Endodermal cell (in vitro differentiated cells): ENCODE data around the gene CLSTN3. TPM values are rescaled to one million over a fixed set of nuclear protein-coding genes. Genes with fewer than 3 reads are reported as not detected.
A peak's percentile ranks its signal among the peaks of the same experiment; 100 is the strongest.

Source experiments
- DNase-seq: peaks from one replicate; pipeline ENCODE4 v3.0.0-alpha.2; 2017
- H3K27ac ChIP-seq: 2 replicates; pipeline ENCODE4 v1.5.1; 2013; ENCODE audit warnings: mild to moderate bottlenecking, low read depth, low read length, moderate library complexity
- H3K27me3 ChIP-seq: 2 replicates; pipeline ENCODE4 v1.6.1; 2013; ENCODE audit warnings: mild to moderate bottlenecking, low read length, moderate library complexity; ENCODE audit not compliant: insufficient read depth, control insufficient read depth, poor library complexity, severe bottlenecking
- H3K36me3 ChIP-seq: 2 replicates; pipeline ENCODE4 v1.7.0; 2013; ENCODE audit warnings: mild to moderate bottlenecking, low read length, moderate library complexity; ENCODE audit not compliant: control insufficient read depth, insufficient read depth
- H3K4me1 ChIP-seq: one replicate; pipeline ENCODE4 v1.7.0; 2013; ENCODE audit warnings: low read length; ENCODE audit not compliant: control insufficient read depth, insufficient read depth
- H3K4me3 ChIP-seq: 2 replicates; pipeline ENCODE4 v1.5.1; 2013; ENCODE audit warnings: mild to moderate bottlenecking, low read length, moderate library complexity
- H3K9ac ChIP-seq: 2 replicates; pipeline ENCODE4 v1.6.1; 2013; ENCODE audit warnings: mild to moderate bottlenecking, low read length, moderate library complexity; ENCODE audit not compliant: poor library complexity, severe bottlenecking; ENCODE audit errors: extremely low read depth
- H3K9me3 ChIP-seq: 2 replicates; pipeline ENCODE4 v1.6.1; 2013; ENCODE audit warnings: mild to moderate bottlenecking, low read length, moderate library complexity; ENCODE audit not compliant: control insufficient read depth
- H3K27ac Mint-ChIP-seq: 2 replicates; pipeline ENCODE4 v1.8.0; 2020; ENCODE audit warnings: mixed read lengths
- H3K27me3 Mint-ChIP-seq: 2 replicates; pipeline ENCODE4 v1.8.0; 2021; ENCODE audit warnings: mild to moderate bottlenecking, mixed read lengths; ENCODE audit not compliant: insufficient read depth
- H3K36me3 Mint-ChIP-seq: 2 replicates; pipeline ENCODE4 v1.8.0; 2020; ENCODE audit warnings: low read depth, mixed read lengths
- H3K4me1 Mint-ChIP-seq: 2 replicates; pipeline ENCODE4 v1.8.0; 2020; ENCODE audit warnings: mixed read lengths
- H3K4me3 Mint-ChIP-seq: 2 replicates; pipeline ENCODE4 v1.8.0; 2020; ENCODE audit warnings: mild to moderate bottlenecking, moderate library complexity, mixed read lengths
- H3K9me3 Mint-ChIP-seq: 2 replicates; pipeline ENCODE4 v1.8.0; 2020; ENCODE audit warnings: mild to moderate bottlenecking, mixed read lengths
- CTCF ChIP-seq: fragments of 200-600 bp; sonication (generic); conservative IDR thresholded peaks from 2 replicates; pipeline ENCODE4 v1.5.0; 2021; ENCODE audit warnings: antibody characterized with exemption, mild to moderate bottlenecking
- WGBS, 2 experiments: methylation state at CpG; one replicate each; pipeline versions ENCODE4 v1.1.5 to v1.1.7; 2013; ENCODE audit warnings: missing lambda C conversion rate in 2 of 2, mixed read lengths in 1 of 2; ENCODE audit not compliant: insufficient coverage in 1 of 2, insufficient read length in 1 of 2; 5-methylcytosine and 5-hydroxymethylcytosine counted together
- total RNA-seq, 2 donors: library from RNA; stranded (reverse); fragmentation: NEBNext Ultra II Directional in 1 of 2; extraction: Animal tissue kit (Norgen Biotek cat#: 25700) in 1 of 2; gene quantifications; 2 replicates in 1 of 2; 3 replicates in 1 of 2; pipeline ENCODE4 v1.2.1, GENCODE V29; 2021

Gene CLSTN3
- total RNA-seq, 2 donors from 2014 or later, result 69.7 to 135 TPM

- Mint-ChIP-seq H3K27me3 (peaks cover 32% of the 10 kb centered on the region), H3K4me3 (no peak overlapping the region), H3K27ac (no peak overlapping the region), H3K36me3 (peaks cover 32% of the 10 kb centered on the region), H3K9me3 (peaks cover 14% of the 10 kb centered on the region), H3K4me1 (peaks cover 4% of the 10 kb centered on the region)
- no peak for TF ChIP-seq CTCF
- peaks cover 12% of the 10 kb centered on the region for H3K9me3 ChIP-seq
- 85 to 97% methylated on average over 3 to 10 of the region's 10 CpGs for WGBS, 2 experiments
- H3K27me3 ChIP-seq, result no peaks in the 10 kb centered on the region
- no peak overlapping the region for H3K9ac ChIP-seq
- no peak overlapping the region for H3K4me3 ChIP-seq
- peak; percentile 45 for DNase-seq
- no peaks in the 10 kb centered on the region for H3K4me1 ChIP-seq
- H3K36me3 ChIP-seq, result peaks cover 14% of the 10 kb centered on the region
- no peak overlapping the region for H3K27ac ChIP-seq
These were observed 28.8 kb downstream of the CLSTN3 start for GRCh38 chr12:7158781-7159609.

- H3K4me1 Mint-ChIP-seq, result peaks cover 4% of the 10 kb centered on the region
- H3K27ac Mint-ChIP-seq, result no peak overlapping the region
- Histone ChIP-seq H3K9me3 (peaks cover 16% of the 10 kb centered on the region), H3K4me3 (no peak overlapping the region), H3K27me3 (no peaks in the 10 kb centered on the region), H3K9ac (no peak overlapping the region), H3K27ac (no peak overlapping the region), H3K36me3 (peaks cover 8% of the 10 kb centered on the region), H3K4me1 (no peaks in the 10 kb centered on the region)
- peaks cover 26% of the 10 kb centered on the region for H3K9me3 Mint-ChIP-seq
- DNase-seq, result peak; percentile 45
- TF ChIP-seq CTCF, result no peak
- peaks cover 35% of the 10 kb centered on the region for H3K27me3 Mint-ChIP-seq
- 77 to 91% methylated on average over 5 to 6 of the region's 7 CpGs for WGBS, 2 experiments
- no peak overlapping the region for H3K4me3 Mint-ChIP-seq
- H3K36me3 Mint-ChIP-seq, result peaks cover 26% of the 10 kb centered on the region
These were observed 30.0 kb downstream of the CLSTN3 start for GRCh38 chr12:7160183-7160582.

GRCh38 chr12:7161327-7161726 lies 31.2 kb downstream of the CLSTN3 start:
- no peak for DNase-seq
- Histone ChIP-seq H3K9me3 (peaks cover 27% of the 10 kb centered on the region), H3K9ac (no peak overlapping the region), H3K4me3 (no peak overlapping the region), H3K36me3 (no peaks in the 10 kb centered on the region), H3K27me3 (no peaks in the 10 kb centered on the region), H3K4me1 (no peaks in the 10 kb centered on the region), H3K27ac (no peak overlapping the region)
- WGBS, 2 experiments, result 88 to 91% methylated on average over 4 of the region's 4 CpGs
- H3K9me3 Mint-ChIP-seq, result peaks cover 38% of the 10 kb centered on the region
- no peak overlapping the region for H3K4me3 Mint-ChIP-seq
- H3K27me3 Mint-ChIP-seq, result peaks cover 41% of the 10 kb centered on the region
- H3K27ac Mint-ChIP-seq, result no peak overlapping the region
- peaks cover 4% of the 10 kb centered on the region for H3K4me1 Mint-ChIP-seq
- TF ChIP-seq CTCF, result no peak
- H3K36me3 Mint-ChIP-seq, result peaks cover 15% of the 10 kb centered on the region
